Retina (tissue), 1 donor: Measurements from ENCODE around the gene KIAA1191.
"Not testable (repeated sequence)": the region's sequence is repeated elsewhere in the genome, so short reads cannot be mapped to it uniquely, and the experiment has no call there.

Source experiments
- DNase-seq: peaks from one replicate; pipeline ENCODE4 v3.0.0-alpha.2; 2016

Gene KIAA1191

DNA sequence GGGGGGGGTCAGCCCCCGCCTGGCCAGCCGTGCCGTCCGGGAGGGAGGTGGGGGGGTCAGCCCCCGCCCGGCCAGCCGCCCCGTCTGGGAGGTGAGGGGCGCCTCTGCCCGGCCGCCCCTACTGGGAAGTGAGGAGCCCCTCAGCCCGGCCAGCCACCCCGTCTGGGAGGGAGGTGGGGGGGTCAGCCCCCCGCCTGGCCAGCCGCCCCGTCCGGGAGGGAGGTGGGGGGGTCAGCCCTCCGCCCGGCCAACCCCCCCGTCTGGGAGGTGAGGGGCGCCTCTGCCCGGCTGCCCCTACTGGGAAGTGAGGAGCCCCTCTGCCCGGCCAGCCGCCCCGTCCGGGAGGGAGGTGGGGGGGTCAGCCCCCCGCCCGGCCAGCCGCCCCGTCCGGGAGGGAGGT is 56.2 kb downstream of the KIAA1191 start:
- DNase-seq, result not testable (repeated sequence)
